ENCODE data around the gene RASSF8.

RASSF8 gene

DNA sequence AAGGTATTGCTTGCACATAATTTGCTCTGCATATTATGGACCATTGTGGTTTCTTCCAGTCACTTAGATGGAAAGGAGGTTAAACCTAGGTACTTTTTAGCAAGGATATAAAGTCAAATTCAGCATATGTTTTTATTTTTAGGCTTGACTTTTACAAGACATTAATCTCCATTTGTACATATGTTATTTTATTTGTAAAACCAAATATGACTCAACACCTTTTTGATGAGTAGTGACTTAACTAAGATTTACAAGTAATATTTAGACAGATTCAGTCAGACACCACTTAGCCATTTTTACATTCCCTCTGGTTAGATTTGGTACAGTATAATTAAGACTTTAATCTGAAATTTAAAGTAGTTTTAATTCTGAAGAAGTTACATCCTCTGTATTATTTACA is 111.3 kb downstream of the RASSF8 start:
- Histone ChIP-seq H3K9me2 (replicated peaks; ENCODE audit: insufficient read depth, low read length) (no peaks in the 10 kb centered on the region), H3K36me3 (replicated peaks; ENCODE audit: insufficient read depth, low read length) (no peaks in the 10 kb centered on the region), H2AFZ (ENCODE audit: low read length) (no peak overlapping the region), H3K4me1 (ENCODE audit: low read length) (no peaks in the 10 kb centered on the region), H3K4me2 (ENCODE audit: low read depth, low read length) (no peak overlapping the region), H4K20me1 (ENCODE audit: insufficient read depth, low read length) (no peaks in the 10 kb centered on the region), H3F3A (ENCODE audit: insufficient read depth, low read length) (no peaks in the 10 kb centered on the region), H3K27me3 (replicated peaks; ENCODE audit: insufficient read depth, low read length) (no peaks in the 10 kb centered on the region), H3K79me2 (ENCODE audit: low read length) (no peaks in the 10 kb centered on the region), H3K9ac (ENCODE audit: low read length) (no peak overlapping the region), H3K4me3 (ENCODE audit: low read length) (no peak overlapping the region), H3K9me3 (replicated peaks; ENCODE audit: insufficient read depth, low read length) (no peaks in the 10 kb centered on the region), H3K27ac (ENCODE audit: low read length) (no peak overlapping the region)
- DNase-seq, result no peak
- TF ChIP-seq EZH2phosphoT487 (IDR thresholded peaks at IDR 0.05; ENCODE audit: low read length), result no peak
- TF ChIP-seq, protein P1, sequence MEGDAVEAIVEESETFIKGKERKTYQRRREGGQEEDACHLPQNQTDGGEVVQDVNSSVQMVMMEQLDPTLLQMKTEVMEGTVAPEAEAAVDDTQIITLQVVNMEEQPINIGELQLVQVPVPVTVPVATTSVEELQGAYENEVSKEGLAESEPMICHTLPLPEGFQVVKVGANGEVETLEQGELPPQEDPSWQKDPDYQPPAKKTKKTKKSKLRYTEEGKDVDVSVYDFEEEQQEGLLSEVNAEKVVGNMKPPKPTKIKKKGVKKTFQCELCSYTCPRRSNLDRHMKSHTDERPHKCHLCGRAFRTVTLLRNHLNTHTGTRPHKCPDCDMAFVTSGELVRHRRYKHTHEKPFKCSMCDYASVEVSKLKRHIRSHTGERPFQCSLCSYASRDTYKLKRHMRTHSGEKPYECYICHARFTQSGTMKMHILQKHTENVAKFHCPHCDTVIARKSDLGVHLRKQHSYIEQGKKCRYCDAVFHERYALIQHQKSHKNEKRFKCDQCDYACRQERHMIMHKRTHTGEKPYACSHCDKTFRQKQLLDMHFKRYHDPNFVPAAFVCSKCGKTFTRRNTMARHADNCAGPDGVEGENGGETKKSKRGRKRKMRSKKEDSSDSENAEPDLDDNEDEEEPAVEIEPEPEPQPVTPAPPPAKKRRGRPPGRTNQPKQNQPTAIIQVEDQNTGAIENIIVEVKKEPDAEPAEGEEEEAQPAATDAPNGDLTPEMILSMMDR (IDR thresholded peaks at IDR 0.05; ENCODE audit: low read length), result no peak
- no peak for TF ChIP-seq EZH2 (optimal IDR thresholded peaks at IDR 0.05; ENCODE audit: low read depth, low read length)

- H3K9me2 ChIP-seq (replicated peaks; ENCODE audit: insufficient read depth, low read length), result no peaks in the 10 kb centered on the region
- TF ChIP-seq, protein P1 (IDR thresholded peaks at IDR 0.05; ENCODE audit: low read length), result no peak
- TF ChIP-seq EZH2phosphoT487 (IDR thresholded peaks at IDR 0.05; ENCODE audit: low read length) (no peak), EZH2 (optimal IDR thresholded peaks at IDR 0.05; ENCODE audit: low read depth, low read length) (no peak)
- no peaks in the 10 kb centered on the region for H3K9me3 ChIP-seq (replicated peaks; ENCODE audit: insufficient read depth, low read length)
- no peaks in the 10 kb centered on the region for H3F3A ChIP-seq (ENCODE audit: insufficient read depth, low read length)
- no peaks in the 10 kb centered on the region for H3K79me2 ChIP-seq (ENCODE audit: low read length)
- H4K20me1 ChIP-seq (ENCODE audit: insufficient read depth, low read length), result no peaks in the 10 kb centered on the region
- no peak overlapping the region for H3K9ac ChIP-seq (ENCODE audit: low read length)
- no peak overlapping the region for H3K4me2 ChIP-seq (ENCODE audit: low read depth, low read length)
- no peaks in the 10 kb centered on the region for H3K27me3 ChIP-seq (replicated peaks; ENCODE audit: insufficient read depth, low read length)
- H3K4me1 ChIP-seq (ENCODE audit: low read length), result no peaks in the 10 kb centered on the region
- H3K4me3 ChIP-seq (ENCODE audit: low read length), result no peak overlapping the region
- no peak overlapping the region for H2AFZ ChIP-seq (ENCODE audit: low read length)
- H3K36me3 ChIP-seq (replicated peaks; ENCODE audit: insufficient read depth, low read length), result no peaks in the 10 kb centered on the region
- DNase-seq, result no peak
- no peak overlapping the region for H3K27ac ChIP-seq (ENCODE audit: low read length)
Measured at GRCh38 chr12:26077915-26078702, 119.6 kb downstream of the RASSF8 start.

DNA sequence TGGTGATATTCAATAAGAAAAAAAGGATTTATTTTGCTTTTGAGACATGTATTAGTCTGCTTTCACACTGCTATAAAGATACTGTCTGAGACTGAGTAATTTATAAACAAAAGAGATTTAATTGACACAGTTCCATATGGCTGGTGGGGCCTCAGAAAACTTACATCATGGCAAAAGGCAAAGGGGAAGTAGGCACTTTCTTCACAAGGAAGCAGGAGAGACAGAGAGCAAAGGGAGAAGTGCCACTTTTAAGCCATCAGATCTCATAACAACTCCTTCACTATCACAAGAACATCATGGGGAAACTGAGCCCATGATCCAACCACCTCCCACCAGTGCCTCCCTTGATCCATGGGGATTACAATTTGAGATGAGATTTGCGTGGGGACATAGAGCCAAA is 122.4 kb downstream of the RASSF8 start:
- no peak overlapping the region for H3K9ac ChIP-seq (ENCODE audit: low read length)
- H3F3A ChIP-seq (ENCODE audit: insufficient read depth, low read length), result no peaks in the 10 kb centered on the region
- H3K79me2 ChIP-seq (ENCODE audit: low read length), result no peaks in the 10 kb centered on the region
- H3K27ac ChIP-seq (ENCODE audit: low read length), result no peak overlapping the region
- no peak for DNase-seq
- no peak overlapping the region for H2AFZ ChIP-seq (ENCODE audit: low read length)
- H3K4me1 ChIP-seq (ENCODE audit: low read length), result no peaks in the 10 kb centered on the region
- no peaks in the 10 kb centered on the region for H3K9me3 ChIP-seq (replicated peaks; ENCODE audit: insufficient read depth, low read length)
- no peaks in the 10 kb centered on the region for H3K27me3 ChIP-seq (replicated peaks; ENCODE audit: insufficient read depth, low read length)
- H3K4me2 ChIP-seq (ENCODE audit: low read depth, low read length), result no peak overlapping the region
- H4K20me1 ChIP-seq (ENCODE audit: insufficient read depth, low read length), result no peaks in the 10 kb centered on the region
- H3K36me3 ChIP-seq (replicated peaks; ENCODE audit: insufficient read depth, low read length), result no peaks in the 10 kb centered on the region
- TF ChIP-seq, protein P1 (IDR thresholded peaks at IDR 0.05; ENCODE audit: low read length), result no peak
- TF ChIP-seq EZH2phosphoT487 (IDR thresholded peaks at IDR 0.05; ENCODE audit: low read length) (no peak), EZH2 (optimal IDR thresholded peaks at IDR 0.05; ENCODE audit: low read depth, low read length) (no peak)
- no peaks in the 10 kb centered on the region for H3K9me2 ChIP-seq (replicated peaks; ENCODE audit: insufficient read depth, low read length)
- no peak overlapping the region for H3K4me3 ChIP-seq (ENCODE audit: low read length)

Measured in MM.1S (cell line).